Ascending aorta (tissue), 2 donors: ENCODE results near the gene CCDC138. TPM values are rescaled to one million over a fixed set of nuclear protein-coding genes. Genes with fewer than 3 reads are reported as not detected.

Experiments
- DNase-seq, 2 donors: peaks; one replicate each; pipeline ENCODE4 v3.0.0-alpha.2; 2019; ENCODE audit warnings: low spot score in 2 of 2
- H3K27ac ChIP-seq, 2 donors: fragments of 200-600 bp; sonication (generic); one replicate each; pipeline ENCODE4 v1.5.1; 2016 to 2017; ENCODE audit warnings: mild to moderate bottlenecking in 1 of 2
- H3K27me3 ChIP-seq: fragments of 200-600 bp; sonication (generic); one replicate; pipeline ENCODE4 v1.5.1; 2017
- H3K36me3 ChIP-seq, 2 donors: fragments of 200-600 bp; sonication (generic); one replicate each; pipeline ENCODE4 v1.5.1; 2016
- H3K4me1 ChIP-seq, 2 donors: fragments of 200-600 bp; sonication (generic); one replicate each; pipeline ENCODE4 v1.5.1; 2016 to 2017; ENCODE audit warnings: mild to moderate bottlenecking in 1 of 2
- H3K4me3 ChIP-seq, 2 donors: fragments of 200-600 bp; sonication (generic); one replicate each; pipeline ENCODE4 v1.5.1; 2016 to 2017; ENCODE audit warnings: mild to moderate bottlenecking in 1 of 2
- H3K9me3 ChIP-seq, 2 donors: fragments of 200-600 bp; sonication (generic); one replicate each; pipeline ENCODE4 v1.5.1; 2016
- intact Hi-C: fragments of 100-400 bp; cut with DNase I; formaldehyde crosslinking; loops from one replicate; pipeline ENCODE4 v1.15.1; 2023
- total RNA-seq: library from RNA; depleted of rRNA; stranded (reverse); fragments of >200 nt; gene quantifications from one replicate; pipeline ENCODE4 v1.1.0, GENCODE V29; 2016
- TF ChIP-seq, protein P1 (sequence below), 3 experiments: fragments of 200-600 bp in 2 of 3; fragments of 450-650 bp in 1 of 3; sonication (generic) in 2 of 3; IDR thresholded peaks; one replicate each; pipeline ENCODE4 v1.5.1; 2016 to 2019; ENCODE audit warnings: antibody characterized with exemption in 3 of 3, mild to moderate bottlenecking in 1 of 3, moderate library complexity in 1 of 3

Gene CCDC138
- total RNA-seq, 1 donor from 2014 or later: 0.75 TPM

- Histone ChIP-seq H3K27me3 (no peaks in the 10 kb centered on the region), H3K27ac (no peak overlapping the region), H3K4me1 (no peaks in the 10 kb centered on the region), H3K9me3 (no peaks in the 10 kb centered on the region), H3K36me3 (no peaks in the 10 kb centered on the region), H3K4me3 (no peak overlapping the region)
- DNase-seq: no peak
- intact Hi-C loops: no loop called here
- TF ChIP-seq, protein P1, sequence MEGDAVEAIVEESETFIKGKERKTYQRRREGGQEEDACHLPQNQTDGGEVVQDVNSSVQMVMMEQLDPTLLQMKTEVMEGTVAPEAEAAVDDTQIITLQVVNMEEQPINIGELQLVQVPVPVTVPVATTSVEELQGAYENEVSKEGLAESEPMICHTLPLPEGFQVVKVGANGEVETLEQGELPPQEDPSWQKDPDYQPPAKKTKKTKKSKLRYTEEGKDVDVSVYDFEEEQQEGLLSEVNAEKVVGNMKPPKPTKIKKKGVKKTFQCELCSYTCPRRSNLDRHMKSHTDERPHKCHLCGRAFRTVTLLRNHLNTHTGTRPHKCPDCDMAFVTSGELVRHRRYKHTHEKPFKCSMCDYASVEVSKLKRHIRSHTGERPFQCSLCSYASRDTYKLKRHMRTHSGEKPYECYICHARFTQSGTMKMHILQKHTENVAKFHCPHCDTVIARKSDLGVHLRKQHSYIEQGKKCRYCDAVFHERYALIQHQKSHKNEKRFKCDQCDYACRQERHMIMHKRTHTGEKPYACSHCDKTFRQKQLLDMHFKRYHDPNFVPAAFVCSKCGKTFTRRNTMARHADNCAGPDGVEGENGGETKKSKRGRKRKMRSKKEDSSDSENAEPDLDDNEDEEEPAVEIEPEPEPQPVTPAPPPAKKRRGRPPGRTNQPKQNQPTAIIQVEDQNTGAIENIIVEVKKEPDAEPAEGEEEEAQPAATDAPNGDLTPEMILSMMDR (IDR thresholded peaks at IDR 0.05): no peak
These were observed 138.1 kb downstream of the CCDC138 start for GRCh38 chr2:108924580-108925251.

GRCh38 chr2:108925286-108925685, 138.7 kb downstream of the CCDC138 start:
- Histone ChIP-seq H3K4me3 (no peak overlapping the region), H3K4me1 (no peaks in the 10 kb centered on the region), H3K27ac (no peak overlapping the region), H3K27me3 (no peaks in the 10 kb centered on the region), H3K36me3 (no peaks in the 10 kb centered on the region), H3K9me3 (no peaks in the 10 kb centered on the region)
- TF ChIP-seq, protein P1 (IDR thresholded peaks at IDR 0.05): no peak
- intact Hi-C loops: no loop called here
- DNase-seq: no peak

DNA sequence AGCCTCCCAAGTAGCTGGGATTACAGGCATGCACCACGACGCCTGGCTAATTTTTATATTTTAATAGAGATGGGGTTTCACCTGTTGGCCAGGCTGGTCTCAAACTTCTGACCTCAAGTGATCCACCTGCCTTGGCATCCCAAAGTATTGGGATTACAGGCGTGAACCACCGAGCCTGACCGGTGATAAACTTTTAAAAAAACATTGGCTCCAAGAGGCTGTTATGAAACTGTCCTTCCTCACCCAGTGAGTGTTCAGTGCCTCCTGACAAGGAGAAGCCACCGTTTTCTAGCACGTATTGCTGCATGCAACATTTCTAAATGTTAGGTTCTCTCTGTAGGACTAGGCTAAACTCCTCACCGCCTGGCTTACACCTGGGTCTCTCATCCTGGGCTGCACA, 139.2 kb downstream of the CCDC138 start:
- H3K9me3 ChIP-seq: no peaks in the 10 kb centered on the region
- intact Hi-C loops: no loop called here
- no peak overlapping the region for H3K4me3 ChIP-seq
- H3K4me1 ChIP-seq: no peaks in the 10 kb centered on the region
- H3K36me3 ChIP-seq: no peaks in the 10 kb centered on the region
- DNase-seq: no peak
- H3K27ac ChIP-seq: no peak overlapping the region
- TF ChIP-seq, protein P1 (IDR thresholded peaks at IDR 0.05): no peak
- H3K27me3 ChIP-seq: no peaks in the 10 kb centered on the region

Other genes with a start within 250 kb of the CCDC138 start
- gene RANBP2, start 67.3 kb upstream of the CCDC138 start, total RNA-seq: 15.5 TPM
- gene EDAR, start 202.4 kb downstream of the CCDC138 start, total RNA-seq: not detected